Measurements from ENCODE around the gene TMIGD3.

TMIGD3 gene

DNA sequence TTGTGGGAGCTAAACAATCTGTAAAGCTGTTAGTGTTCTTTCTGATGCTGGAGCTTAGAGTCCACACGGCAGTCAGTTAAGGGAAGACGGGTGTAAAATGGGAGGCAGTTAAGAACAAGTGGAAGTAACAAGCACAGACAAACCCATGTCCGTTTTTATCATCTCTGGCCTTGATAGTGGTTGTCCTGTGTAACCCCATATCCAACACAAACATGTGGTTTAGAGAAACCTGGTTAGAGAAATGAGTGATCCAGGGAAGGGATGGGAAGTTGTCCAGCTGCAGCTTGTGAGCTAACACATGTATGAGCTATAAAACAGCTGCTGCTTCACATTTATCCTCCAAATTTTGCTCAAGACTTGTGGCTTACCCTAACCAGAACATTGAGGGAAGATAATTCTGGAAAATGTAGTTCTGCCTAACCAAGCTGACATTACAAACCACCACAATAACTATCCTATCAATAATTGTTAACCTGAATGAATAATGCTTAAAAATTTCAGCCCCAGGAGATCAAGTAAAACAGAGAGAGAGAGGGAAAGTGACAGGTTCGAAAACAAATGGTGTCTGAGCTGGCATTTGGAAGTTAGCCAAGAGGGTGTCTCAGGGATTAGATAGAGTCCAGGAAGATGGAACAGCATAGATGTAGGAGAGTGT lies 40.3 kb downstream of the TMIGD3 start:
- H3K27ac ChIP-seq (ENCODE audit: low read depth, low read length): no peak overlapping the region
- no peaks in the 10 kb centered on the region for H3K4me1 ChIP-seq (ENCODE audit: control insufficient read depth, low read length)
- no peaks in the 10 kb centered on the region for H3K9me3 ChIP-seq (ENCODE audit: control insufficient read depth, insufficient read depth, low read length)
- H4K20me1 ChIP-seq (ENCODE audit: control insufficient read depth, insufficient read depth, low read depth, low read length): no peaks in the 10 kb centered on the region
- H3K4me2 ChIP-seq (ENCODE audit: low read length): no peak overlapping the region
- no peak overlapping the region for H3K4me3 ChIP-seq (ENCODE audit: low read length)
- H3K79me2 ChIP-seq (ENCODE audit: control insufficient read depth, low read length): no peaks in the 10 kb centered on the region
- TF ChIP-seq, protein P1, sequence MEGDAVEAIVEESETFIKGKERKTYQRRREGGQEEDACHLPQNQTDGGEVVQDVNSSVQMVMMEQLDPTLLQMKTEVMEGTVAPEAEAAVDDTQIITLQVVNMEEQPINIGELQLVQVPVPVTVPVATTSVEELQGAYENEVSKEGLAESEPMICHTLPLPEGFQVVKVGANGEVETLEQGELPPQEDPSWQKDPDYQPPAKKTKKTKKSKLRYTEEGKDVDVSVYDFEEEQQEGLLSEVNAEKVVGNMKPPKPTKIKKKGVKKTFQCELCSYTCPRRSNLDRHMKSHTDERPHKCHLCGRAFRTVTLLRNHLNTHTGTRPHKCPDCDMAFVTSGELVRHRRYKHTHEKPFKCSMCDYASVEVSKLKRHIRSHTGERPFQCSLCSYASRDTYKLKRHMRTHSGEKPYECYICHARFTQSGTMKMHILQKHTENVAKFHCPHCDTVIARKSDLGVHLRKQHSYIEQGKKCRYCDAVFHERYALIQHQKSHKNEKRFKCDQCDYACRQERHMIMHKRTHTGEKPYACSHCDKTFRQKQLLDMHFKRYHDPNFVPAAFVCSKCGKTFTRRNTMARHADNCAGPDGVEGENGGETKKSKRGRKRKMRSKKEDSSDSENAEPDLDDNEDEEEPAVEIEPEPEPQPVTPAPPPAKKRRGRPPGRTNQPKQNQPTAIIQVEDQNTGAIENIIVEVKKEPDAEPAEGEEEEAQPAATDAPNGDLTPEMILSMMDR (IDR thresholded peaks at IDR 0.05; ENCODE audit: low read depth, low read length, poor library complexity, severe bottlenecking): no peak
- H3K36me3 ChIP-seq (ENCODE audit: control insufficient read depth, low read length): peaks cover 43% of the 10 kb centered on the region
- H3F3A ChIP-seq (ENCODE audit: control insufficient read depth, insufficient read depth): 0 out of 2 replicates have a peak, but pooled peaks cover 3% of the 10 kb centered on the region
- H3K9me2 ChIP-seq (replicated peaks; ENCODE audit: control insufficient read depth, low read length): no peaks in the 10 kb centered on the region
- no peaks in the 10 kb centered on the region for H3K27me3 ChIP-seq (ENCODE audit: control insufficient read depth, low read length)

DNA sequence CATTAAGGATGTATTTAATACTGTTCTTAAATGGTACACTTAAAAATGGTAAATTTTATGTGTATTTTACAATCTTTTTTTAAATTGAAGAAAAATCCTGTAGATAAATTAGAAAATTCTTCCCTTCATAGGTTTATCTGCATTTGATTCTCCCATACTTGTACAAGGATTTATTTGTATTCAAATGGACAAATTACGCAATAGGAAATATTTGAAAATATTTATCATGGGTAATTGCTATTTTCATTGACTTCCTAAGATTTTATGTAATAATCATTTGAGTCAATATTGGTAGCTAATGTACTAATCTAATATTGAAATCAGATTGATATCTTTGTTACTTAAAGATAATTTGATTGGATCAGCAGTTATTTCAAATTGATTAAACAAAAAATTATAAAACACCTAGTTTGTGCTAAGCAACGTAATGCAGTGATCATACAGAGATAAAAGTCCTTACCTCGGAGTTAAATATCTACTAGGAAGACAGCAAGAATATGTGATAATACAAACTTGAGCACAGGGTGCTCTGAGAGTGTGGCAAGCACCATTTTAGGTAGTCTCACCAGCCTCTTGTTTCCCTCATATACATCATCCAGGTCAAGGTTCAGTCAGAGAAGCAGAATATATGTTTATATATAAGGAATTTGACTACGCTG lies 40.9 kb downstream of the TMIGD3 start:
- Histone ChIP-seq H3K27me3 (ENCODE audit: control insufficient read depth, low read length) (no peaks in the 10 kb centered on the region), H3K4me1 (ENCODE audit: control insufficient read depth, low read length) (no peaks in the 10 kb centered on the region), H3K9me3 (ENCODE audit: control insufficient read depth, insufficient read depth, low read length) (no peaks in the 10 kb centered on the region), H4K20me1 (ENCODE audit: control insufficient read depth, insufficient read depth, low read depth, low read length) (peaks cover 3% of the 10 kb centered on the region; the same call in 1 of the 2 replicates), H3K36me3 (ENCODE audit: control insufficient read depth, low read length) (peaks cover 50% of the 10 kb centered on the region), H3K4me3 (ENCODE audit: low read length) (no peak overlapping the region), H3K79me2 (ENCODE audit: control insufficient read depth, low read length) (0 out of 2 replicates have a peak, but pooled peaks cover 1% of the 10 kb centered on the region), H3K27ac (ENCODE audit: low read depth, low read length) (no peak overlapping the region), H3K9me2 (replicated peaks; ENCODE audit: control insufficient read depth, low read length) (no peaks in the 10 kb centered on the region), H3F3A (ENCODE audit: control insufficient read depth, insufficient read depth) (0 out of 2 replicates have a peak, but pooled peaks cover 3% of the 10 kb centered on the region), H3K4me2 (ENCODE audit: low read length) (no peak overlapping the region)
- no peak for TF ChIP-seq EZH2phosphoT487 (IDR thresholded peaks at IDR 0.05; ENCODE audit: borderline replicate concordance, low read length)
- TF ChIP-seq, protein P1 (IDR thresholded peaks at IDR 0.05; ENCODE audit: low read depth, low read length, poor library complexity, severe bottlenecking): no peak

DNA sequence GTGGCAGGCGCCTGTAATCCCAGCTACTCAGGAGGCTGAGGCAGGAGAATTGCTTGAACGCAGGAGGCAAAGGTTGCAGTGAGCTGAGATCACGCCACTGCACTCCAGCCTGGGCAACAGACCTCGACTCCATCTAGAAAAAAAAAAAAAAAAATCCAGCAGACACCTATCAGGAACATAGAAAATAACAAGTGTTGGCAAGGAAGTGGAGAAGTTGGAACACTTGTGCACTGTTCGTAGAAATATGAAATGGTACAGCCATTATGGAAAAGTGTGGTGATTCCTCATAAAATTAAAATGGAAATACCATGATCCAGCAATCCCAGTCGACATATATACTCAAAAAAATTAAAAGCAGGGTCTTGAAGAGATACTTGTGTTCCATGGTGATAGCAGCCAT lies 41.7 kb downstream of the TMIGD3 start:
- no peaks in the 10 kb centered on the region for H3K9me2 ChIP-seq (replicated peaks; ENCODE audit: control insufficient read depth, low read length)
- peaks cover 57% of the 10 kb centered on the region for H3K36me3 ChIP-seq (ENCODE audit: control insufficient read depth, low read length)
- H3K9me3 ChIP-seq (ENCODE audit: control insufficient read depth, insufficient read depth, low read length): no peaks in the 10 kb centered on the region
- H3K27ac ChIP-seq (ENCODE audit: low read depth, low read length): no peak overlapping the region
- H3K4me2 ChIP-seq (ENCODE audit: low read length): no peak overlapping the region
- H3K79me2 ChIP-seq (ENCODE audit: control insufficient read depth, low read length): 0 out of 2 replicates have a peak, but pooled peaks cover 3% of the 10 kb centered on the region
- H4K20me1 ChIP-seq (ENCODE audit: control insufficient read depth, insufficient read depth, low read depth, low read length): peaks cover 4% of the 10 kb centered on the region; the same call in 1 of the 2 replicates
- no peak overlapping the region for H3K4me3 ChIP-seq (ENCODE audit: low read length)
- 0 out of 2 replicates have a peak, but pooled peaks cover 3% of the 10 kb centered on the region for H3F3A ChIP-seq (ENCODE audit: control insufficient read depth, insufficient read depth)
- no peaks in the 10 kb centered on the region for H3K4me1 ChIP-seq (ENCODE audit: control insufficient read depth, low read length)
- TF ChIP-seq EZH2phosphoT487 (IDR thresholded peaks at IDR 0.05; ENCODE audit: borderline replicate concordance, low read length): no peak
- TF ChIP-seq, protein P1 (IDR thresholded peaks at IDR 0.05; ENCODE audit: low read depth, low read length, poor library complexity, severe bottlenecking): no peak
- H3K27me3 ChIP-seq (ENCODE audit: control insufficient read depth, low read length): no peaks in the 10 kb centered on the region
